CD8-positive, alpha-beta memory T cell (primary cell): Measurements from ENCODE around the gene BCL11A. TPM values are rescaled to one million over a fixed set of nuclear protein-coding genes. Genes with fewer than 3 reads are reported as not detected.
A peak's percentile ranks its signal among the peaks of the same experiment; 100 is the strongest.

Experiments
- CTCF ChIA-PET: fragments of 350-600 bp; sonication (Branson Sonifier 250); formaldehyde crosslinking; loops from one replicate; lab custom pipeline; 2021; ENCODE audit warnings: antibody characterized with exemption; lab: Charles Lee
- POLR2A ChIA-PET: fragments of 350-600 bp; sonication (Branson Sonifier 250); formaldehyde crosslinking; loops from one replicate; lab custom pipeline; 2021; ENCODE audit warnings: antibody characterized with exemption; lab: Charles Lee
- DNase-seq, 5 donors: peaks; one replicate each; pipeline versions ENCODE4 v3.0.0 to v3.0.0-alpha.2; 2020 to 2022; ENCODE audit warnings: mixed read lengths in 1 of 5
- H3K27ac ChIP-seq: one replicate; pipeline ENCODE4 v1.7.0; 2013; ENCODE audit warnings: low read depth, mild to moderate bottlenecking, low read length, moderate library complexity
- H3K27me3 ChIP-seq: 2 replicates; pipeline ENCODE4 v1.7.0; 2013; ENCODE audit warnings: low read length, mild to moderate bottlenecking; ENCODE audit not compliant: insufficient read depth, poor library complexity, severe bottlenecking
- H3K36me3 ChIP-seq: 2 replicates; pipeline ENCODE4 v1.7.0; 2013; ENCODE audit warnings: mild to moderate bottlenecking, low read length, moderate library complexity; ENCODE audit not compliant: insufficient read depth
- H3K4me1 ChIP-seq: 2 replicates; pipeline ENCODE4 v1.7.0; 2013; ENCODE audit warnings: mild to moderate bottlenecking, low read length, moderate library complexity; ENCODE audit not compliant: insufficient read depth
- H3K4me3 ChIP-seq: 2 replicates; pipeline ENCODE4 v1.7.0; 2013; ENCODE audit warnings: mild to moderate bottlenecking, low read length
- H3K9me3 ChIP-seq: 2 replicates; pipeline ENCODE4 v1.7.0; 2013; ENCODE audit warnings: mild to moderate bottlenecking, low read length
- H3K27ac Mint-ChIP-seq, 8 donors: one replicate each; pipeline ENCODE4 v1.8.0; 2020 to 2021; ENCODE audit warnings: mixed read lengths in 8 of 8, mild to moderate bottlenecking in 6 of 8, inconsistent platforms in 3 of 8, moderate library complexity in 3 of 8
- H3K27me3 Mint-ChIP-seq, 2 donors: one replicate each; pipeline ENCODE4 v1.8.0; 2020 to 2021; ENCODE audit warnings: mixed read lengths in 2 of 2, mild to moderate bottlenecking in 1 of 2, moderate library complexity in 1 of 2
- H3K36me3 Mint-ChIP-seq, 3 donors: one replicate each; pipeline ENCODE4 v1.8.0; 2020 to 2021; ENCODE audit warnings: mixed read lengths in 3 of 3, inconsistent platforms in 1 of 3, mild to moderate bottlenecking in 1 of 3
- H3K4me1 Mint-ChIP-seq, 3 donors: one replicate each; pipeline ENCODE4 v1.8.0; 2020 to 2021; ENCODE audit warnings: mixed read lengths in 3 of 3, inconsistent platforms in 1 of 3, mild to moderate bottlenecking in 1 of 3
- H3K4me3 Mint-ChIP-seq, 7 donors: one replicate each; pipeline ENCODE4 v1.8.0; 2020 to 2021; ENCODE audit warnings: mixed read lengths in 7 of 7, mild to moderate bottlenecking in 6 of 7, moderate library complexity in 4 of 7, inconsistent platforms in 2 of 7
- H3K9me3 Mint-ChIP-seq, 5 donors: one replicate each; pipeline ENCODE4 v1.8.0; 2020 to 2022; ENCODE audit warnings: mixed read lengths in 5 of 5, mild to moderate bottlenecking in 3 of 5, moderate library complexity in 2 of 5, inconsistent platforms in 1 of 5
- polyA plus RNA-seq: library from polyadenylated mRNA; unstranded; fragments of 300-500 nt; fragmentation: Illumina TruSeq; gene quantifications from one replicate; pipeline ENCODE4 v1.2.3, GENCODE V29; 2021
- total RNA-seq, 2 experiments: library from RNA; stranded (reverse); gene quantifications; one replicate each; pipeline ENCODE4 v1.2.3, GENCODE V29; 2021

Gene BCL11A
- total and polyA plus RNA-seq, 3 experiments from 2014 or later = 0.07 to 0.15 TPM; not detected in 1

GRCh38 chr2:60567919-60568768 lies 14.7 kb upstream of the BCL11A start:
- Mint-ChIP-seq H3K4me3 (no peak overlapping the region), H3K27me3 (peaks cover 24 to 33% of the 10 kb centered on the region in 2 donors), H3K9me3 (no peaks in the 10 kb centered on the region), H3K4me1 (no peaks in the 10 kb centered on the region), H3K36me3 (no peaks in the 10 kb centered on the region), H3K27ac (no peak overlapping the region)
- no peak for DNase-seq
- H3K4me1 ChIP-seq = peaks cover 11% of the 10 kb centered on the region
- no peaks in the 10 kb centered on the region for H3K9me3 ChIP-seq
- ChIA-PET POLR2A (no interaction called here), CTCF (no interaction called here)
- H3K27ac ChIP-seq = no peak overlapping the region
- no peak overlapping the region for H3K4me3 ChIP-seq
- H3K36me3 ChIP-seq = no peaks in the 10 kb centered on the region
- H3K27me3 ChIP-seq = peaks cover 39% of the 10 kb centered on the region

- no peak for DNase-seq
- peaks cover 29 to 36% of the 10 kb centered on the region in 2 donors for H3K27me3 Mint-ChIP-seq
- H3K27ac Mint-ChIP-seq = no peak overlapping the region
- no peaks in the 10 kb centered on the region for H3K4me1 Mint-ChIP-seq
- no peaks in the 10 kb centered on the region for H3K36me3 Mint-ChIP-seq
- Histone ChIP-seq H3K9me3 (no peaks in the 10 kb centered on the region), H3K4me1 (peaks cover 11% of the 10 kb centered on the region), H3K27me3 (peaks cover 39% of the 10 kb centered on the region), H3K27ac (no peak overlapping the region), H3K36me3 (no peaks in the 10 kb centered on the region), H3K4me3 (no peak overlapping the region)
- ChIA-PET CTCF (interaction anchor here (1.3 kb wide), 1 partner anchor 14 kb away, joined by 3 read pairs; no protein-coding TSS in a partner anchor), POLR2A (no interaction called here)
- H3K4me3 Mint-ChIP-seq = no peak overlapping the region
- no peaks in the 10 kb centered on the region for H3K9me3 Mint-ChIP-seq
These were observed 13.6 kb upstream of the BCL11A start for GRCh38 chr2:60567096-60567495.

- Mint-ChIP-seq H3K4me3 (no peak overlapping the region), H3K27ac (no peak overlapping the region), H3K36me3 (peaks cover 0 to 1% (median 0%) of the 10 kb centered on the region in 3 donors), H3K4me1 (no peaks in the 10 kb centered on the region), H3K9me3 (no peaks in the 10 kb centered on the region), H3K27me3 (peaks cover 42 to 45% of the 10 kb centered on the region in 2 donors)
- no peak overlapping the region for H3K4me3 ChIP-seq
- ChIA-PET CTCF (no interaction called here), POLR2A (no interaction called here)
- H3K4me1 ChIP-seq = peaks cover 11% of the 10 kb centered on the region
- no peak overlapping the region for H3K27ac ChIP-seq
- no peaks in the 10 kb centered on the region for H3K9me3 ChIP-seq
- no peak for DNase-seq
- H3K36me3 ChIP-seq = no peaks in the 10 kb centered on the region
- H3K27me3 ChIP-seq = peaks cover 48% of the 10 kb centered on the region
These were observed 12.0 kb upstream of the BCL11A start for GRCh38 chr2:60565472-60565871.

- Mint-ChIP-seq H3K9me3 (peaks cover 0 to 2% (median 0%) of the 10 kb centered on the region in 5 donors), H3K27ac (no peak overlapping the region), H3K4me1 (peaks cover 11 to 18% (median 17%) of the 10 kb centered on the region in 3 donors), H3K4me3 (no peak overlapping the region), H3K27me3 (peaks cover 44 to 87% of the 10 kb centered on the region in 2 donors), H3K36me3 (peaks cover 0 to 1% (median 0%) of the 10 kb centered on the region in 3 donors)
- Histone ChIP-seq H3K27ac (no peak overlapping the region), H3K9me3 (no peaks in the 10 kb centered on the region), H3K4me3 (no peak overlapping the region), H3K36me3 (no peaks in the 10 kb centered on the region), H3K27me3 (peaks cover 34% of the 10 kb centered on the region), H3K4me1 (peaks cover 13% of the 10 kb centered on the region)
- DNase-seq = peak in 1 of 5 donors; percentile 34
- POLR2A ChIA-PET = no interaction called here
- CTCF ChIA-PET = interaction anchor here (1.3 to 1.6 kb wide), 3 partner anchors 11 to 21 kb away, joined by 4 to 5 read pairs (median 4); no protein-coding TSS in a partner anchor
These were observed 7.5 kb upstream of the BCL11A start for GRCh38 chr2:60560734-60561644.

- Histone ChIP-seq H3K4me3 (no peak overlapping the region), H3K9me3 (no peaks in the 10 kb centered on the region), H3K4me1 (peaks cover 21% of the 10 kb centered on the region), H3K27me3 (peaks cover 36% of the 10 kb centered on the region), H3K27ac (no peak overlapping the region), H3K36me3 (no peaks in the 10 kb centered on the region)
- Mint-ChIP-seq H3K36me3 (peaks cover 0 to 2% (median 1%) of the 10 kb centered on the region in 3 donors), H3K4me1 (peaks cover 21 to 29% (median 28%) of the 10 kb centered on the region in 3 donors), H3K27me3 (peaks cover 44 to 89% of the 10 kb centered on the region in 2 donors), H3K27ac (no peak overlapping the region), H3K4me3 (peak overlapping the region in 1 of 7 donors; percentile 17), H3K9me3 (peaks cover 0 to 2% (median 0%) of the 10 kb centered on the region in 5 donors)
- DNase-seq = no peak
- CTCF ChIA-PET = interaction anchor here (1.3 kb wide), 1 partner anchor 22 kb away, joined by 4 read pairs; no protein-coding TSS in a partner anchor
- POLR2A ChIA-PET = interaction anchor here (0.7 kb wide), 1 partner anchor 25 kb away, joined by 4 read pairs; no protein-coding TSS in a partner anchor
These were observed 6.4 kb upstream of the BCL11A start for GRCh38 chr2:60559880-60560279.

- POLR2A ChIA-PET = no interaction called here
- H3K4me3 ChIP-seq = no peak overlapping the region
- Mint-ChIP-seq H3K27ac (no peak overlapping the region), H3K4me1 (peaks cover 21 to 31% (median 30%) of the 10 kb centered on the region in 3 donors), H3K9me3 (peaks cover 0 to 2% (median 0%) of the 10 kb centered on the region in 5 donors), H3K27me3 (peaks cover 37 to 80% of the 10 kb centered on the region in 2 donors), H3K36me3 (peaks cover 0 to 2% (median 1%) of the 10 kb centered on the region in 3 donors), H3K4me3 (no peak overlapping the region)
- CTCF ChIA-PET = no interaction called here
- no peaks in the 10 kb centered on the region for H3K36me3 ChIP-seq
- H3K27me3 ChIP-seq = peaks cover 44% of the 10 kb centered on the region
- no peak overlapping the region for H3K27ac ChIP-seq
- no peaks in the 10 kb centered on the region for H3K9me3 ChIP-seq
- peaks cover 21% of the 10 kb centered on the region for H3K4me1 ChIP-seq
- DNase-seq = no peak
These were observed 5.1 kb upstream of the BCL11A start for GRCh38 chr2:60558536-60558935.

GRCh38 chr2:60557486-60557864 lies 4.0 kb upstream of the BCL11A start:
- peaks cover 25% of the 10 kb centered on the region for H3K4me1 ChIP-seq
- Mint-ChIP-seq H3K4me1 (peaks cover 26 to 42% (median 30%) of the 10 kb centered on the region in 3 donors), H3K9me3 (peaks cover 0 to 2% (median 0%) of the 10 kb centered on the region in 5 donors), H3K36me3 (peaks cover 0 to 2% (median 1%) of the 10 kb centered on the region in 3 donors), H3K4me3 (peak overlapping the region in 4 of 7 donors; percentile 41 to 89 (median 61)), H3K27me3 (peaks cover 42 to 74% of the 10 kb centered on the region in 2 donors), H3K27ac (no peak overlapping the region)
- ChIA-PET POLR2A (no interaction called here), CTCF (no interaction called here)
- H3K4me3 ChIP-seq = peak overlapping the region; percentile 27
- DNase-seq = no peak
- H3K36me3 ChIP-seq = no peaks in the 10 kb centered on the region
- no peaks in the 10 kb centered on the region for H3K9me3 ChIP-seq
- peaks cover 49% of the 10 kb centered on the region for H3K27me3 ChIP-seq
- no peak overlapping the region for H3K27ac ChIP-seq
